Measurements from ENCODE around the gene AOPEP.

The AOPEP gene

DNA sequence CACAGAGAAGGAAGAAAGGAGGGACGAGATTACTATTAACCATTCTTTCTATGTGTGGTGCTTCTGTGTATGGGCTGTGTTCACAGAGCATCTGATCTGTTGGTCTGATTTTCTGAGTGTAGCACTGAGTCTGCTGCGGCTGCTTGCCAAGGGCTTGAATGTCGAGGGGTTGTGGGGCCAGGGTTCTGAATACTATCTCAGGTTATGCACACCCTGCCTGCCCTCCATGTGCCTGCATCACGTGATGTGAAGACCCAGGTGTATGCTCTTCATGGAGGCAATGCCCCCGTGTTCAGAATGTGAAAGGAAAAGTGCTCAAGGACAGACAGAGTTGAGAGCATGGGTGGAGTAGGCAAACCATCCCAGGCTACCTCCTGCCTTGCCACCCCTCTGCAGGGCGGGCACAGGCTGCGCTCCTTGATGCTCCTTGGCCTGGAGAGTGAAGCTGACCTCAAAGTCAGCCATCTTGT, 336.1 kb downstream of the AOPEP start:
- DNase-seq (ENCODE audit: low read depth) = no peak

DNA sequence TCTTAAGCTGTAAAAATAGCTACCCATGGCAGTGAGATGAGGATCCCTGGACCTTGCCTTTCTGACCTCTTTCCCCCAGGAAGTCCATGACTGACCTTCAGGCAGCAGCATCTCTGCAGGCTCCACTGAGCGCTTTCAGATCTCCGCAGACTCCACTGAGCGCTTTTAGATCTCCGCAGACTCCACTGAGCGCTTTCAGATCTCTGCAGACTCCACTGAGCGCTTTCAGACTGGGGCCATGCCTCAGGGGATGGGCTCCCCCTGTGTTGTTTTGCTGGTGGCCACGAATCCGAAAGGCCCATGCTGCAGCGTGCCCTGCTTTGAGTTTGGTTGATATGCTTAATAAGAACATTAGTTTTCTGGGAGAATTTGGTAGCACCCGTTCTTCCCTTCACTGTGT, 336.8 kb downstream of the AOPEP start:
- DNase-seq (ENCODE audit: low read depth) = no peak

DNA sequence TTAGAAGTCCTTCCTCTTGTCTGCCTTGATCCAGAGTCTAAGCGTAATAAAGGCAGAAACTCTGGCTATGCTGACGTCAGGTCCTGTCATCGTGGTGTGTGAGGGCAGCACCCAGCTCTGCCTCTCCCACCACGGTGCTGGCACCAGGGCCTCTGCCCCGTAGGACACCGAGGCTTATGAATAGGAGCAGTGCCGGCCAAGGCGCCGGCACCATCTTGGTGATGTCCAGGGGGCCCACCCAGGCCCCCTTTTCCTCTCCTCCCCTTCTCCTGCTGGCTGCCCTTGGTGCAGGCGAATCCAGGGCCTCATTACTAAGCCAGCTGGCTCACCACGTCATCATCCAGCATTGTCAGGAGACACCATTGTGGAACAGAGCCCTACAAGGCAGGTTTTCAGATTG, 338.7 kb downstream of the AOPEP start:
- no peak for DNase-seq (ENCODE audit: low read depth)

GRCh38 chr9:95067057-95067456, 340.6 kb downstream of the AOPEP start:
- DNase-seq (ENCODE audit: low read depth) = no peak

DNA sequence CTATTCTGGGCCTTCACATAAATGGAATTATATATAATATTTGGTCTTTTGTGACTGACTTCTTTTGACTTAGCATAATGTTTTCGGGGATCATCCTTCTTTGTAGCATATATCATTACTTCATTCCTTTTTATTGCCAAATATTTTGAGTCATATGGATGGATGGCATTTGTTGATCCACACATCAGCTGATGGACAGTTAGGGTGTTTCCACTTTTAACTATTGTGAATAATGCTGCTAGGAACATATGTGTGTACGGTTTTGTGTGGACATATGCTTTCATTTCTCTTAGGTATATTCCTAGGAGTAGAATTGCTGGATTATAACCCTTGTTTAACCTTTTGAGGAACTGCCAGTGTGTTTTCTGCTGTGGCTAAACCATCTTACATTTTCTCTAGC, 341.4 kb downstream of the AOPEP start:
- no peak for DNase-seq (ENCODE audit: low read depth)

DNA sequence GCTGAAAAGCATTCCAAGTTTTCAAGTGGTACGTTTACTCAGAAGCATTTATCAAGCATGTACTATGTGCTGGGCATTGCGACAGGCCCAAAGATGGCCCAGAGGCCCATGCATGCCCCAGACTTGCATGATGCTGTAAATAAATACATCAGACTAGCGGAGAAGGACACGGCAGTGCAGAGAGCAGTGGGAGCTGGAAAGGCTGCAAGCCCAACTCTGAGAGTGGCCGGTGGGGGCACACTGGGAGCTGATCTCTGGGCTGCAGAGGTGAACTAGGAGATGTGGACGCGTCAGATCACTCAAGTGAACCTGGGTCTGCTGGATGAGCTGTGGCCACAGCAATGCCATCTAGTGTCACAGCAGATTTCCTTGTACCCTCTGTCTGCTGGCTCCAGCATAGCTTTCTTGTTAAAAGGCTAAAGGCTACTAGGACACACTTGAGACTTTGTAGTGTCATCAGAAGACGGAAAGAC, 344.1 kb downstream of the AOPEP start:
- DNase-seq (ENCODE audit: low read depth) = no peak

DNA sequence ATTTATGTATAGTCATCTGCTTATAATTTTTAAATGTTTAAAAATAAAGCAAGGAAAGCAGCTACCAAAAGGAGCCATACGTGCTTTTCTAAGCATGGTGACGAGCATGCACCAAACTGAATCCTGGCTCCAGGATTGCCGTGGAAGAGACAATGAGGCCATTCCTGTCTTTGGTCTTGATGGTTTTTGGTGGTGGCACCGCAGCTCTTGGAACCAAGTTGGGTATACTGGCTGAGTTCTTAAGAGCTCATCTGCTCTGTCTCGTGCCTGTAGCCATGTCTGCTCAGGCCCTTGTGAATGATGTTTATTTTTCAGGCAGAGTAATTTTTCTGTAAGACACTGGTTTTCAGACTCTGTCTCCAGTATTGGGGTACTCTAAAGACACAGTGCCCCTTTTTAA, 345.0 kb downstream of the AOPEP start:
- no peak for DNase-seq (ENCODE audit: low read depth)

DNA sequence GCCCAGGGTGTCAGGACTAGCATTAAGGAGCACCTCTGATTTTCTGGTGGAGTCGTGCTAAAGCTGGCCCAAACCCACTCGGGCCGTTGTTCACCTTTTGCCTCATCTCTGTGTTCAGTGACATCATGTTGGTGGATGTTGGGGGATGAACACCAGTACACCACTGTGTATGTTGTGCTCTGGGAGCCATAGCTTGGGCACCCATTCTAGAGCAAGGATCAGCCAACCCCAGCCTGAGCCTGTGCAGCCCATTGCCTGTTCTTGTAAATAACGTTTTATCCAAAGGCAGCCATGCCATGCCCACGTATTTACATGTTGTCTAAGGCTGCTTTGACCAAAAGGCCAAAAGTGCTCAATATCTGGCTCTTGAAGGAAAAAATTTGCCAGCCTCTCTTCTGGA, 345.4 kb downstream of the AOPEP start:
- DNase-seq (ENCODE audit: low read depth) = no peak

- DNase-seq (ENCODE audit: low read depth) = no peak
Observed at GRCh38 chr9:95073042-95073607, 346.6 kb downstream of the AOPEP start.

- DNase-seq (ENCODE audit: low read depth) = no peak
Observed at GRCh38 chr9:95073918-95074317, 347.4 kb downstream of the AOPEP start.

- no peak for DNase-seq (ENCODE audit: low read depth)
Observed at GRCh38 chr9:95074632-95075031, 348.1 kb downstream of the AOPEP start.

DNA sequence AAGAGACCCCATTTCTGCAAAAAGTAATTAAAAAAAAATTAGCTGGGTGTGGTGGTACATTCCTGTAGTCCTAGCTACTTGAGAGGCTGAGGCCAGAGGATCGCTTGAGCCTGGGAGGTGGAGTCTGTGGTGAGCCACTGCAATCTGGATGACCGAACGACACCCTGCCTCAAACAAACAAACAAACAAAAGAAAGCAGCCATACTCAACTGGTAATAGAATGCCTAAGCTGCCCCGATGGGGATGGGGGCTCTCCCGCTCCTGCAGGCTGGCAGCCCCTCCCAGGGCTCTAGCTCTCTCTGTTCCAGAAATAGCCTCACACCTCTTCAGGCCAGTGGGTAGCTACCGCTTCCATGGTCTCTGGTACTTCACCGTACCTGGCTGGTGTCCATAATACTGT, 349.2 kb downstream of the AOPEP start:
- DNase-seq (ENCODE audit: low read depth) = no peak

GRCh38 chr9:95076696-95077052, 350.2 kb downstream of the AOPEP start:
- DNase-seq (ENCODE audit: low read depth) = no peak

- no peak for DNase-seq (ENCODE audit: low read depth)
Observed at GRCh38 chr9:95077053-95077765, 350.7 kb downstream of the AOPEP start.

DNA sequence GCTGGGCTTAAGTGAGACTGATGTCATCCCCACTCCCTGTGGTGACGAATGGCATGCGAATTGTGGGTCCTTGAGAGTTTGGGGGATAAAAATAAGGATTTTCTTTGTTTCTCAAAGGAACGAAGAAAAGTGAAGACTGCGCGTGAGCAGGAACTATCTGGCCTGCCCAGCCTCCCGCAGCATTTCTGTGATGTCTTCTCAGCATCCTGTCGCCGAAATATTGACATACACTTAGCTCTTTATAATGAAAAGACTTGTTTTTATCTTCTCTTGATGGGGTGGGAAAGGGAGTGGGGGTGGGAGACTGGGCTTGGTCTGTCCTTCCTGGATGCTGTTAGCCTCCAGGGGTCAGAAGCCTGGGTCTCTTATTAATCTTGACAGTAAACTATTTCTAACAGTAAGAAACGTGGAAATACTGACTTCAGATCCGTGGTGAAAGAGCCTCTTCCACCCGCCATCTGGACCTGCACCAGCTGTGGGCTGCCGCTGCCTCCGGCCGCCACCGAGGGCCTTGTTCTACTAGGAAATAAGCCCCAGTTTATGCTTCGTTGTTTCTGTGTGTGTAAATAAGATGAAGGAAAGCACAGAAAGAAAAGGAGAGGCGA, 351.4 kb downstream of the AOPEP start:
- DNase-seq (ENCODE audit: low read depth) = no peak

GRCh38 chr9:95078511-95078910, 352.0 kb downstream of the AOPEP start:
- no peak for DNase-seq (ENCODE audit: low read depth)

DNA sequence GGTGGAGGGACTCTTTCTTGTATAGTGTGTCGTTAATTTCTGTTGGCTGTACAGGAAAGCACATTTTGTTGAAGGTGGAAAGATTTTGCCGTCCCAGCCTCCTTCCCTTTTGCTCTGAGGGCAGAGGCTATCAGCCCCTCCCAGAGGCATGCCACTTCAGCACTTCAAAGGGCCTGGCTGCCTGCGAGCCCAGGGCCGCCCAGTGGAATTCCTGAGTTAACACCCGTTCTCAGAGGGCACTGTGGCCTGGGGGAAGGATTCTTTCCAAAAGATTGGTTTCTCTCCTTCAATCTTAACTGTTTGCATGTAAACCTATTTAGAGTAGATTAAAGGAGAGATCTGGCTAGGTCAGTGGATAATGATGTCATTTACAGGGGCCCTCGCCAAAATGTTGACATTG, 352.4 kb downstream of the AOPEP start:
- DNase-seq (ENCODE audit: low read depth) = no peak

- DNase-seq (ENCODE audit: low read depth) = no peak
Observed at GRCh38 chr9:95079461-95079860, 353.0 kb downstream of the AOPEP start.

DNA sequence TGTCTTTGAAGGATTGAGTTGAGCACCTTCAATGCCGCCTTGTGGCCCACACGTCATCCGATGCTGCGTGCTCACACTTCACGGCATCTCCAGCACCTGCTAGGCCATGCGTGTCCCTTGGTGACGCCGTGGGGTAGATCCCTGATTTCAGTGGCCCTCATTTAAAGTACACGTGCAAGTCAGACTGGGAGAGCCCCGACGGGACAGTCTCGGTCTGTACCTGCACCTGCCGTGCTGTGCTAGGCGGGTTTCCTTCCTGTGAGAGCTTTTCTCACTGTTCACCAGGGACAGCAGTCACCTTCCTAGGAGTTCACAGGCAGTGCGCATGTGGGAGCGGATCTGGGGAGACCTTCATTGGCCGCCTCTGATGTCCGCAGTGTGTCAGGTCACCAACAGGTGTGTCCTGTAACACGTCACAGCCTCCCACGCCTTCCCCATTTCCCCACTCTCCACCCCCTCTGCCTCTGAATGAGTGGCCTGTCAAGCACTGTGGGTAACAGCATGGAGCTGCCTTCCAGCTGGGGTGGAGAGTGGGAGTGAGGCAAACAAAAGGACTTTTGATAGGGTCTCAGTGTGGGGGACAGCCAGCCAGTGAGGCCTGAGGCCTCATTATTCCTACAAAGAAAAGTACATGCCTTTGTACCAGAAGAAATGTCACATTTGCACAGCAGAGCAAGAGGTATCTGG, 354.6 kb downstream of the AOPEP start:
- no peak for DNase-seq (ENCODE audit: low read depth)

DNA sequence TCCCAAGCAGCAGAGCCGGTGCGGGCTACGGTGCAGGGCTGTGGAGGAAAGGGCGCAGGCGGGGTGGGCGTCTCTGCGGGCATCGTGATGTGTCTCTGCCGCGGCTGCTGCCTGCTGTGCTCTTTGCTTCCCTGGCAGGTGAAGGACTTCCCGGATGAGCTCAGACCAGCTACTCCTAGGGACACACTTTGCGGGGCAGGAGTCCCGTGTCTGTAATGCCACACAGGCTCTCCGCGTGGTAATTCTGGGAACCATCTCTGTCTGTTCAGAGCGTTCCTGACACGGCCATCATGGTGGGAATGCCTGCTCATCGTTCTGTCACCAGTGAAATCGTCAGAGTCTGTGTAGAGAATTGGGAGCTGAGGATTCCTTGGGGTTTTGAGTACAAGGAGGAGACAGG, 355.5 kb downstream of the AOPEP start:
- DNase-seq (ENCODE audit: low read depth) = no peak

DNA sequence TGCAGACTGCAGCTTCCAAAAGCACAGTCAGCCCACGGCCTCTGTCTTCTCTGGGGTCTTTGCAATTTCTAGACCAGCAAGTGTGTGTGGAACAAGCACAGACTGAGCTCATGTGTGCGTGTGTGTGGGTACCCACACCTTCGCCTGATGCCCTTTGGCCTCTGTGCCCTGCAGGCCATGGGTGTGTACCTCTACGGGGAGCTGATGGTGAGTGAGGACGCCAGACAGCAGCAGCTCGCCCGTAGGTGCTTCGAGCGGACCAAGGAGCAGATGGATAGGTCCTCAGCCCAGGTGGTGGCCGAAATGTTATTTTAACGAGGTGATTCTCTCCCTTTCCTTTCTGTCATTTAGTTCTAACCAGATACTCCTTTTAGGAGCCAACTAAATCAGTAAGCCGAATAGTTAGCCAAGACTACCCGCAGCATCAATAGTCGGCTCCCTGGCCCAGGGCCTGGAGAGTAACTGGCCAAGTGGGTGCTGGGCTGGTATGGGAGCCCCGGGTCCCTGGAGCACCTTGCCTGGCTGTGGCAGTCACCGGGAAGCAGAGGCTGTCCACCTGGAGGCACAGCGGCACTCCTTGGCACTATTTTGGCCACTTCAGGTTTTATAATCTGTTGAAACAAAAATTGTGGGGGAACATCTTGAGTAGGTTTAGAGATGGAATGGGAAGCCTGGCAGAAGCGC, 356.0 kb downstream of the AOPEP start:
- DNase-seq (ENCODE audit: low read depth) = no peak

GRCh38 chr9:95083086-95083768, 356.7 kb downstream of the AOPEP start:
- no peak for DNase-seq (ENCODE audit: low read depth)
